GM19193 (cell line): ENCODE results near the gene NPLOC4.

ENCODE experiments used
- POLR2A ChIP-seq: IDR thresholded peaks from 4 replicates; pipeline ENCODE4 v1.6.1; 2011; ENCODE audit not compliant: insufficient read depth, insufficient read length; ENCODE audit errors: extremely low read depth

The NPLOC4 gene

DNA sequence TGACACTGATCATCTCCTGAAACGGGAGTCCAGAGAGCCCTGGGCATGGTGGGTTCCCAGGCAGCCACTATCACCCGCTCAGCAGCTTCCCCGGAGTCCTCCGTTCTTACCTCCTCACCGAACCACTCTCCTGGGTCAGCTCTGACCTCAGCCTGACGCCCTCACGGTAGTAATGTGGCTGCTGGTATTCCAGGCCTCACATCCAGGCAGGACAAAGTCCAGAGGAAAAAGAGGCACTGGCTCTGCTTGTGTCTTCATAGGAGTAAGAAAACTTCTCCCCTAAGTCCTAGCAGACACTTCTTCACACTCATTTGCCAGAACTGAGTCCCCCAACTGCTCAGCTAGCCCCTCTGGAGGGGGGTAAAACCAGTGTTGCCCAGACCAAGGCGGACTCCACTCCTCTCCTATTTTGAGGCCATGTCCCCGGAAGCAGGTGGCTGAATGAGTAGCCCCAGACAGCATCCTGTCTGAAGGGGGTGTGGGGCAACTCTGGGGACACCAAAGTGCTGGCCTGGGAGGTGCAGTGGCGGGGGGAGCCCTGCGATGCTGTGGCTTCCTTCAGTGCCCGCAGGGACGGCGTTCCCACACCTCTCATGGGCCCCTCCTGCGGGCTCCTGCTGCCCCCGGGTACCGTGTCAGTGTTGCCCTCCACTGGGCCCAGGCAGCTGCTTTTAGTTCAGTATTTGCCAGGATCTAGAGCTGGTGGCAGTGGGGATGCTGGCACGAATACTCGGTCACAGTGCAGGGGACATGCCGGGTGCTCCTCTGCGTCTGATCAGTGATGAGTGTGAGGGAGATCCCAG, 103.4 kb downstream of the NPLOC4 start:
- no peak for TF ChIP-seq POLR2A

DNA sequence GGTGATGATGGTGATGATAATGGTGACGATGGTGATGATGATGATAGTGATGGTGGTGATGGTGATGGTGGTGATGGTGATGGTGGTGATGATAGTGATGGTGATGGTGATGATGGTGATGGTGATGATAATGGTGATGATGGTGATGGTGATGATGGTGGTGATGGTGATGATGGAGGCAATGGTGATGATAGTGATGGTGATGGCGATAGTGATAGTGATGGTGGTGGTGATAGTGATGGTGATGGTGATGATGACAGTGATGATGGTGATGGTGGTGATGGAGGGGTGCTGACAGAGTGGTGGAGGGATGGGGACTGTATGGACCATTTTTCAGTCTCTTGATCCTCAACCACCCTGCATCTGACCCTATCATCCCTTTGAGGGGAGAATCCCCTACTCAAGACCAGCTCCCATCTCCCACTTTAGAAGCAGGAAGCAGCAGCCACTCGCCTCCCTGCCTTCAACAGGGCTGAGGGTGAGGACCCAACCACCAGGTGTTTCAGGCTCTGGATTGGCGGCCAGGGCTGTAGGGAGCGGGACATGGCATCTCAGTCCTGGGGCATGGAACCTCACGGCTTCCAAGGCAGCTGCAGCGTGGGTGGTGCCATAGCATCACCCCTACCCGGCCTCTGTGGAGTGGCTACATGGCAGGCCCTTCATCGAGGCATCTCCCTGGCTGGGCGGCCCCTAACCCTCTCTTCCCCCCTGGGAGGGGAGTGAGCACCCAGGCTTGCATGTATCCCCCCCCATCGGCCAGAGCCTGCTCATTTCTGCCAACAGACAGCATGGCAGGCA, 104.2 kb downstream of the NPLOC4 start:
- no peak for TF ChIP-seq POLR2A

DNA sequence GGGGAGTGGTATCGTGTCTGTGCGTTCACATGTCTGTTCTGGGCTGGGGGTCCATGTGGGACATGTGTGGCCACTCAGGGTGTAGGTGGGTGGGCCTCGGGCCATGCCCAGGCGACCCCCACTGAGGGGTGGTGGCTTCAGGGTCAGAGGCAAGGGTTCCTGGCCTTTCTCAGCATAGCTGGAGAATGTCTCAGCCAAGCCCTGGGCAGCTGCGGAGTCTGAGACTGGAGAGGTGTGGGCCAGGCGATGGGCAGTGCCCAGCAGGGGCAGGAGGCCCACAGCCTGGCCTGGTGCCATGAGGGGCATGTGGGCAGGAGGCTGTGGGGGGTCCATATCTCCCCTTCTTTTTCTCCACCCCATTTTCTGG, 107.5 kb downstream of the NPLOC4 start:
- no peak for TF ChIP-seq POLR2A

DNA sequence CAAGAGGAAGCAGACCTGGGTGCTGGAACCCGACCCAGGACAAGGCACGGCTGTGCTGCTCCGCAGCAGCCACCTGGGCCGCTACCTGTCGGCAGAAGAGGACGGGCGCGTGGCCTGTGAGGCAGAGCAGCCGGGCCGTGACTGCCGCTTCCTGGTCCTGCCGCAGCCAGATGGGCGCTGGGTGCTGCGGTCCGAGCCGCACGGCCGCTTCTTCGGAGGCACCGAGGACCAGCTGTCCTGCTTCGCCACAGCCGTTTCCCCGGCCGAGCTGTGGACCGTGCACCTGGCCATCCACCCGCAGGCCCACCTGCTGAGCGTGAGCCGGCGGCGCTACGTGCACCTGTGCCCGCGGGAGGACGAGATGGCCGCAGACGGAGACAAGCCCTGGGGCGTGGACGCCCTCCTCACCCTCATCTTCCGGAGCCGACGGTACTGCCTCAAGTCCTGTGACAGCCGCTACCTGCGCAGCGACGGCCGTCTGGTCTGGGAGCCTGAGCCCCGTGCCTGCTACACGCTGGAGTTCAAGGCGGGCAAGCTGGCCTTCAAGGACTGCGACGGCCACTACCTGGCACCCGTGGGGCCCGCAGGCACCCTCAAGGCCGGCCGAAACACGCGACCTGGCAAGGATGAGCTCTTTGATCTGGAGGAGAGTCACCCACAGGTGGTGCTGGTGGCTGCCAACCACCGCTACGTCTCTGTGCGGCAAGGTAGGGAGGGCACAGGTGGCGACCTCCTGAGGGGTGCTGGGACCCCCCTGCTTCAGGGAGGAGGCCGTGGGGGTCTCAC, 108.1 kb downstream of the NPLOC4 start:
- TF ChIP-seq POLR2A, result no peak

DNA sequence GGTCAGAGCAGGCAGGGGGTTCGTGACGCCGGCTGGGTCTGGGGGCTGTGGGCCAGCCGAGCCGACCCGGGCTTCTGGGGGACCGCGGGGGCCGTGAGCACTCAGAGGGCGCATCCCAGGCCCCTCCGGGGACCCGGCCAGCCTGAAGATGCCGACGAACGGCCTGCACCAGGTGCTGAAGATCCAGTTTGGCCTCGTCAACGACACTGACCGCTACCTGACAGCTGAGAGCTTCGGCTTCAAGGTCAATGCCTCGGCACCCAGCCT, 108.6 kb downstream of the NPLOC4 start:
- no peak for TF ChIP-seq POLR2A

DNA sequence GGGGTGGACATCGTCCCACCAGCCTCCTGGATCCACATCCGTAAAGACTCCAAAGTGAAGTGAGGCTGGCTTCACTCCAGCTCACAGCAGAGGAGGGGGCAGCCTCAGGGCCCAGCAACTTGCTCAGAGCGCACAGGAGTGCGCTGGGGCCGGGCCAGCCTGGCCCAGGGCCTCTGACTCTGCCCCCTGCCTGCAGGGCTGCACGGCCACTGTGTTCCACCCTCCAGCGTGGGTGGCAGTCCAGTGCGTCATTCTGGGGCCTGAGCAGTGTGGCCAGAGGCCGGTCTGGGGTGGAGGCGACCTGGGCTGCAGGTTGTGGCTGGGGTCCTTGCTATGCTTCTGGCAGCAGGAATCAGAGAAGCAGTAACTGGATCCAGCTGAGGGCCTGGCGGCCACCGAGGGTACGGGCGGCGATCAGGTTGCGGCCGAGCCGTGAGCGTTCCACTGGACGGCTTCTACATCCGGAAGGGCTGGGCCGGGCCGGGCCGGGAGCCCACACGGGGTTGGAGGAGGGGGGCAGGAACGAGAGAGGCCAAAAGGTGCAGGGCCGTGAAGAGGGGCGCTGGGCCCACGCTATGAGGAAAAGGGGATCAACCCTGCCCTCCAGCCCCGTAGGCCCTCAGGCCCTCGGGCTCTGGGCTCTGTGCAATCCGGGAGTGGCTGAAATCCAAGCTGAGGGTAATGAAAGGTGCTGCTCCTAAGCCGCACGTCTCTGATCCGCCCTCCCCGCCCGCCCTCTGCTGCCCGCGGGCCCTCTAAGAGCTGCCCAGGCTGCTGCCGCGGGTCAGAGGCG, 109.1 kb downstream of the NPLOC4 start, which contains the start of gene FSCN2:
TSS of gene FSCN2 (plus strand) at position 787 of the 793 bp plus-strand sequence. CDS start 155 bp downstream, outside the sequence.
- TF ChIP-seq POLR2A, result no peak

DNA sequence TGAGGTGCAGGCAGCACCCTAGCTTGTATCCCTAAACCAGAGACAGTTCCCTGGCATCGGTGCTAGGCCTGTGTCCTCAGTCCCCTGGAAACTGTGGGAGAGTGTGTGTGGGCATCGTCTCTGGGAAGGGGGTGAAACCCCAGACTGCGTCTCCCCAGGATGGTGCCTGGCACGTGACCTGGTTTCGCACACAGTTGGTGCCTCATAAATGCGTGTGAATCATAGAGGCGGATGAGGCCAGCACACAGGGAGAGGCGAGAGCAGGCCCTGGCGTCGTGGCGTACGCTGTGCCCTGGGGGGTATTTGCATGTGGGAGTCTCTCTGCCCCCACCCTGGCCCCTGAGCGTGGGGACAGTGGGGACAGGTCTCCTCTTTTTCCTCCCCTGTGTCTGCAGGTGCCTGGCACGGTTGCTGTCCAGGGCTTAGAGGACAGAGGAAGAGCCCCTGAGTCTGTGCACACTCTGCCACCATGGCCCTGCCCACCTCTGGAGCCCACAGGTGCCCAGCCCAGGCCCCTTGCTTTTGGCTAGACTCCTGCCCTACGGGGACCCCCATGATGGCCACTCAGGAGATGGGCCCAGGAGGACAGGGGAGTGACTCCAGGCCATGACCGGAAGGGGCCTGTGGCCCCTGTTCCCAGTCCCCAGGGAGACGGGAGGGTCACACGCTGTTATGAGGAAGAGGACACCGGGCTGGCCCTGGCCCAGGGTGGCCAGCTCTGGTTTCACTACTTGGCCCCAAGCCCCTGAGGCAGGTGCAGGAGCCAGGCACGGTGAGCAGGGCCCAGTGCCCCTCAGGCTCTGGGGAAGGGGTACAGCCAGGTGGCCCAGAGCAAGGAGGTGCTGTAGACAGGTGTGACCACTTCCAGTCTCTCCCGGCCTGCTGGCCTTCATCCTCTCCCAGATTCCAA, 110.0 kb downstream of the NPLOC4 start:
- no peak for TF ChIP-seq POLR2A

DNA sequence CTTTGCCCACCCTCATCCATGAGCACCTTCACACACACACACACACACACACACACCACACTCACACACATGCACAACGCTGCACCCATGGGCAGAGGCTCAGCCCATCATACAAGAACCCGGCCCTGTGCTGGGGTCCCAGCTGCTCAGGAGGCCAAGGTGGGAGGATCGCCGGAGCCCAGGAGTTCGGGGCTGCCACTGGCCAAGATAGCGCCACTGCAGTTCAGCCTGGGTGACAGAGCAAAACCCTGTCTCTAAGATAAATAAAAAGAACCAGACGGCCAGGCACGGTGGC, 112.1 kb downstream of the NPLOC4 start:
- TF ChIP-seq POLR2A, result no peak

DNA sequence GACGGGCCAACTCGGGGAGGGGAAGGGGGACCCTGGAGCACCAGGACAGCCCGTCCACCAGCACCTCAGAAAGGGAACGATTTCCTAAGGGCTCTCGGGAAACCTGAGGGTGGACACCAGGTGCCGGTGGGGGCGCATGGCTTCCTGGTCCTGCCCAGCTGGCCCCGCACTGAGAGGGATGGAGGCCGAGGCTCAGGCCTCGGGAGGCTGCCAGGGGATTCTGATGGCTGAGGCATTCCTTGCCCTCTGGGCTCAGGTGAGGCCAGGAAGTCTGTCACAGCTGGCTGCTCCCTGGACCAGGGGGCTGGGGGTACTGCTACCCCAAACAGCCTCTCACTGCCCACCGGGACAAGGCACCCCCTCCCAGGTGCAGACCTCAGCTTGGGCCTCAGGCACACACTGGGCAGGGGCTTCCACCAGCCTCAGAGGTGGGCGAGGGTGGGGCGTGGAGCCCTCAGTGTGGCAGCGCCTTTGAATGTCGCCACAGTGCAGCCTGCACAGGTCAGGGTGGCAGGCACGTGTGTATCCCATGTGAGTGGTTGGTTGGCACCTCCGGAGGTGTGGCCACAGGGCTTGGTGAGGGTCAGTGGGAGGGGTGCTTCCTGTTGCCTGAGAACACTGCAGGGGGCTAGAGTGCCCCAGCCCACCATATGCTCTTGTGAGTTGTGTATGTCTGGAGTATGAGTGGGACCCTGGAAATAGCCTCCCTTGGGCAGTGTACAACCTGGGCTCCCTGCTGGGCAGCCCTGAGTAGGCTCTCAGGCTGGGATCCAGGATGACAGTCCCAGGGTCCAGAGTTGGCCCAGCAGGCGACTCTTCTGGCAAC, 112.7 kb downstream of the NPLOC4 start:
- TF ChIP-seq POLR2A, result no peak

DNA sequence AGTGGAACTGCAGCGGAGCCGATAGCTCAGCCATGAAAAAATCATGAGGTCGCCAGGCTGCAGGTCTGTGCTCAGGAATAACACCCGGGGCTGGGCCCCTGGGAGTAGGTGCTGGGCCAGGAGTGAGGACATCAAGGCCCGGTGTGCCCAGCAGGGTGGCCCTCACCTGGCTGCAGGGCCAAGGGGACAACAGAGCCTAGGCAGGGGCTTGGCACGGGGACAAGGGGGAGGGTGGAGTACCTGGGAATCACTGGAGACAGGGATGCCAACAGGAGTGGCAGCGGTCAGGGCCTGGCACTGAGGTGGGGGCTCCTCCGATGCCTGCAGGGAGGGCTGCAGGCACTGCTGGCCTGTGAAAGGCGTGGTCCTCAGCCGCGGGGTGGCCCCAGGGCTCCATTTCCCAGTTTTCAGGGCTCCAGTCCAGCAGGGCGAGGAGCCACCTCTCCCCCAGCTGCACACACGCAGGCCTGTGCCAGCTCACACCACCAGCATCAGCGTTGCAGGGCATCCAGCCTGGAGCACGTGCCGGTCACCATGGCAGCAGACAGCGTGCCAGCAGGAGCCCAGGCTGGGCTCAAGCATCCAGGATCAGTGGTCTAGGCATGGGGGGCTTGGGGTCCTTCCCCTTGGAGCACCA, 113.4 kb downstream of the NPLOC4 start:
- no peak for TF ChIP-seq POLR2A

DNA sequence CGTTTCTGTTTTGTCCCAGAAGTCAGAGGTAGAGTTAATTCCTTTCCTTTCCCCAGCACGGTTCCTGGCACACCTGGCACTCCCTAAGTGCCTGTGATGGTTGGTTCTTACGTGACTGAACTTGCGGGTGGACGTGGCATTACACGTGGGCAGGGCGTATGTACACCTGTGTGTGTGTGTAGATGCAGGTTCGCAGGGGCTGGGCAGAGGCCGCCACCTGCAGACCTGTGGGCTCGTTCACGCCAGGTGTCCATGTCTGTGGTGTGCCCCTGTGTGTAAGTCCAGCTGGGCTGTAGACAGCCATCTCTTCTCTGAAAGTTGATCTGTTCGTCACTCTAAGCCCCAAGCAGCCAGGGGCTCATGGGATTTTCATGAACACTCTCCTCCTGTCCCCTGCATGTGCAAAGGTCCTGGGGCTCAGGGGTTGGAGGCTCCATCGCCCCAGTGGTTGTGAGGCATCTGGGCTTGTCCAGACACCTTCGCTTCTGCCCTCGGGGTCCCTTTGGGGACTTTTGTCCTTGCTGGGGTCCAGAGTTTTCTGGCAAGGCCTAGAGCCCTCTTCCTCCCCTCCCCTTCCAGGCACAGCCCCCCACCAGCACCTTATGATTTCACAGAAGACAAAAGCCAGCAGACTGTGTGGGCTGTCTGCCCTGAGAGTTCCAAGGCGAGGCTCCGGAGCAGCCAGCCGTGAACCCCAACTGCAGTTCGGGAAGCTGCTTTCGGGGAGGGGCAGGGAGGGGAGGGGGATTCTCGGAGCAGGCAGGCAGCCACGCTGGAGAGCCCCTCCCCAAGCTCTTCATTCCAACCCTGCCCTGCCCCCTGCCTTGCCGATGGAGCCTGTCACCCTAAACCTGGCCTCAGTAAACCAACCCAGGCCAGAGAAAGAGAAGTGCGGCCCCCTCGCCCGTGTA, 114.2 kb downstream of the NPLOC4 start:
- no peak for TF ChIP-seq POLR2A

DNA sequence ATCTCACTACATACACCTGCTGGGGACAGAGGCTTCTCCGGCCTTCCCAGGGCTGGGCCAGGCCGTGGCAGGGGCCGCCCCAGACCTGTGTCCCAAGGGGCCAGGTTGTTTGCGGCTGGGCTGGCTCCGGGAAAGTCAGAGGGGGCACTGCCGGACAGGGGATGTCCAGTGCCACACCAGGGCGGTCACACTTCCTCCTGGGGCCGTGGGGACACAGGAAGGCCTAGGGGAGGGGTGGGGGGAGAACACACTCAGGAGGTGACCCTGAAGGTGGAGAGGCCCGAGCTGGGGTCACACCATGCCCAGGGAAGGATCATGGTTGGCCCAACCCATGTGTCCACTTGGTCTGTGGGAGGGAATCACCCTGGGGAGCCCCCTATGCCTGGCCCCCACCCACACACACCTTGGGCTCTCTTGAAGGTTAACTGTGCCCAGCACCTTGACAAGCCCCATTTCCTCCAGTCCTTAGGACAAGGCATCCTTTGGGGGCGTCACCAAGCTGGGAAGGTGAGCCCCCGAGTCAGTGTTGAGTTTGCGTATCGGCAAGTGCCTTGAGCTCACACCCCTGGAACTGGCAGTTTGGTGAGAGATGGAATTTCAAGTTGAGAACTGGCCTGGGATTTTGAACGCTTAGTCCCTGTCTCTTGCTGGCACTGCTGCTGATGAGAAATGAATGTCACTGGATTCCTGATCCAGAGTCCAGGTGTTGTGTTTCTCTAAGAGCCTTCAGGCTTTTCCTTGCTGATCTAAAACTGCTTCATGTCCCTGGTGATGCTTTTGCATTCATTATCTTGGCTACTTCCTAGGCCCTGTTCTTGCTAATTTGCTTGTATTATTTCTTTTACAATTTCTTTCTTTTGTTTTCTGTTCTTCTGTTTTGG, 116.7 kb downstream of the NPLOC4 start:
- TF ChIP-seq POLR2A, result no peak
